ENCODE results near the gene ADAMTSL5.
"Not testable (repeated sequence)": the region's sequence is repeated elsewhere in the genome, so short reads cannot be mapped to it uniquely, and the experiment has no call there.

The ADAMTSL5 gene, protein sequence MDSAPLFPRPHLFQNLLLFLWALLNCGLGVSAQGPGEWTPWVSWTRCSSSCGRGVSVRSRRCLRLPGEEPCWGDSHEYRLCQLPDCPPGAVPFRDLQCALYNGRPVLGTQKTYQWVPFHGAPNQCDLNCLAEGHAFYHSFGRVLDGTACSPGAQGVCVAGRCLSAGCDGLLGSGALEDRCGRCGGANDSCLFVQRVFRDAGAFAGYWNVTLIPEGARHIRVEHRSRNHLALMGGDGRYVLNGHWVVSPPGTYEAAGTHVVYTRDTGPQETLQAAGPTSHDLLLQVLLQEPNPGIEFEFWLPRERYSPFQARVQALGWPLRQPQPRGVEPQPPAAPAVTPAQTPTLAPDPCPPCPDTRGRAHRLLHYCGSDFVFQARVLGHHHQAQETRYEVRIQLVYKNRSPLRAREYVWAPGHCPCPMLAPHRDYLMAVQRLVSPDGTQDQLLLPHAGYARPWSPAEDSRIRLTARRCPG

DNA sequence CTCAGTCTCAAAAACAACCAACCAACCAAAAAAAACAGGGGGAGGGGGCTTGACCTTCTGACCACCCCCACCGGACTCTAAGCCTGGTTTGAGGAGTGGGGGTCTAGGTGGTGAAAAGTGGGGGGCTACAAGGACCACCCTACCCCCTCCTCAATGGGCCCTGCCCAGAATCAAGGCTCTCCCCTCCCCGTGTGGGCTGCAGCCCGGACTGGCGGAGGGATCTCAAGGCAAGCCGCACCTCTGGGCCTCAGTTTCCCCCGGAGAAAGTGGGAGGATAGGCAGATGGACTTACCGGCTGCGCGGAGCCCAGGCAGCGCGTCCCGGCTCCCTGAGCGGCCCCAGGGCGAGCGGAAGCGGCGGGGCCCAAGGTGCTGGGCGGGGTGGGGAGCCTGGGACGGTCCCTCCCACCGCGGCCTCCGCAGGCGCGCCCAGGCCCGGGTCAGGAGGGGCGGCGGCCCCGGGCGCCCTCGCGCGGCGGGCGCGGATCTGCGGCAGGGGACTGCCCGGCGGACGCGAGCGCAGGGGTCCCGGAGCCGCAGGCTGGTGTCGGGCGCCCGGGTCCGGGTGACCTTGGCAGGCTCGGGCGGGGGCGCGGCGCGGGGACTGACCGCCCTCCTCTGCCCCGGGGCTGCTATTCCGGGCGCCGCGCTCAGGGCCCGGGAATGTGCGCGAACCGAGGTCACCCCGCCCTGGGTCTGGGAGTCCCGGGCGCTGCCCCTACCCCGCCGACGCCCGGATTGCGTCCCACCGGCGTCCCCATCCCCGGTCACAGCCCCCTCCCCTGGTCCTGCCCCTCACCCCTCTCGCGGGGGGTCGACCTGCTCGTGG is at the start of gene ADAMTSL5:
Gene ADAMTSL5, minus strand, starts transcription at position 349 of the 828 bp plus-strand sequence. CDS start 2,076 bp downstream, outside the sequence.
- DNase-seq = no peak

DNA sequence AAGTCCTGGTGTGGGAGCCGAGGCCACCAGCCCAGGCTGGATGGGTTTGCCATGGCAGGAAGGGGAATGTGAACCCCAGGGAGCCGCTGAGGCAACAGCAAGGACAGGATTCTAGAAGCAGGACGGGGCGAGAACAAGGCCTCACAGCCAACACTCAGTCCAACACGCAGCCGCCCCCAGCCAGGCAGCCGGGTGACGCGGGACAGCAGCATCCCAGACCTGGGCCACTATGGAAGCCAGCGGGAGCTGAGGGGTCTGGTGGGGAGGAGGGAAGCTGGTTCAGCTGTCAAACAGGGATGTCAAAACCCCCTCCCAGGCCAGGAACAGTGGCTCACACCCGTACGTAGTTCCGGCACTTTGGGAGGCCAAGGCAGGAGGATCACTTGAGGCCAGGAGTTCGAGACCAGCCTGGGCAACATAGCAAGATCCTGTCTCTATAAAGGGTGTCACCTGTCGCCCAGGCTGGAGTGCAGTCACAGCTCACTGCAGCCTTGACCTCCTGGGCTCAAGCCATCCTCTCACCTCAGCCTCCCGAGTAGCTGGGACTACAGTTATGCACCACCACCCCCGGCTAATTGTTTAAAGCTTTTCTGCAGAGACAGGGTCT is 48.5 kb upstream of the ADAMTSL5 start:
- no peak for DNase-seq

- DNase-seq = no peak
Observed at GRCh38 chr19:1560286-1560882, 47.6 kb upstream of the ADAMTSL5 start.

DNA sequence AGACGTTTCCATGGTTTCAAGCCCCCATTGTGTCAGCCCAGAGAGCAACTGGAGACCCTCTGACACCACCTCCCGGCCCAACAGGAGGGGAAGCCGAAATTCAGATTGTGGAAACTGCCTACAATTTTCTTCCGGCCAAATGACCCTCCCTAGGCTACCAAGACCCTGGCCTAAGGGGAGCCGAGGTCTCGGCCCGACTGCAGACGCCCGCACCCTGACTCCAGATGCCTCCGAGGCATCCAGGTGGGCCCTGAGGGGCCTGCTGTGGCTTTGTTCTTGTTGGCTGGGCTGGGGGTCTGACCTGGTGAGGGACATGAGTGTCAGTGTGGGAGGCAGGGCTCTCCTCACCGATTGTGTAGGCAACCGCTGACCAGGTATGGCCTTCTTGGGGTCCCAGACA is 45.7 kb upstream of the ADAMTSL5 start:
- DNase-seq = no peak

DNA sequence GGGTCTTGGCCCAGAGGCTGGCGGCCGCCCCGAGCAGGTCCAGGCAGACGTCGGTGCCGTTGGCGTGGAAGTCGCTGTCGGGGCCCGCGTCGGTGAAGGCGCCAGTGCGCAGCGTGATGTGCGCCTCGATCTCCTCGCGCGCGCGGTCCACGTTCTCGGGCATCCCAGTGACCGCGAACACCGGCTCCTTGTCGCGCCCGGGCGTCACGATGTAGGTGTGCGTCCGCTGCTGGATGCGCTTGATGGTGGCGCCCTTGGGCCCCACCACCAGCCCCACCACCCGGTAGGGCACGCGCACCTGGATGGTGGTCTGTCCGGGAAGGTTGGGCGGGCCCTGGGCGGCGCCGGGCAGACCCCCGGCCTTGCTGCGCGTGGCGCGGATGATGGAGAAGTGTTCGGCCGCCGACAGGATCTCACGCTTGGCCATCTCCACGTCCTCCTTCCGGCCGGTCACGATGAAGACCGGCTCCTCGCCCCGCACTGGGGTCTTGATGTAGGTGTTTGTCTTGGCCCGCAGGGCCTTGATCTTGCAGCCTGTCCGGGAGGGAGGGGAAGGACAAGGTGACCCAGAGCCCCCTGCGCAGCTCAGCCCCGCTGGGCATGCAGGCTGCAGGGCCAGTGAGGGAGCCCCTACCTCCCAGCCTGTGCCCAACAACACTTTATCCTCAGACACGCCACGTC is 43.7 kb upstream of the ADAMTSL5 start:
- no peak for DNase-seq

- no peak for DNase-seq
Observed at GRCh38 chr19:1555487-1556389, 42.9 kb upstream of the ADAMTSL5 start.

DNA sequence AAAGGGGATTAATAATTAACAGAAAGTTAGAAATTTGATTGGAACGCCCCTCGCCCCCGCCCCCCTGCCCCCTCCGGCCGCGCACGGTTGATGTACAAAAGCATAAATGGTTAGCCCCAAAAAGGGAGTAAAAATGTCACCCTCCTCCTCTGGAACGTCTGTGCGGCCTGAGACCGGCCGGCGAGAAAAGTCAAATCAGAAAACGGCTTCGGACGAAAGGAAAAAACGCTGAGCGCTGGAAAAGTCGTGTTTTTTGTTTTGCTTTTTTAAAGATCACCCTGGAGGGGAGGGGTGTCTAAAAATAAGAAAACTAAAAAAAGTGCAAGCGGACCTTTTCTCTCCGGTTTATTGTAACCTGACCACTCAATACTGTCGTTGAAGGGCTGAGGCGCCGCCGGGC is 42.1 kb upstream of the ADAMTSL5 start:
- DNase-seq = no peak

- DNase-seq = no peak
Observed at GRCh38 chr19:1553415-1553814, 40.6 kb upstream of the ADAMTSL5 start.

GRCh38 chr19:1551068-1552040 is 38.5 kb upstream of the ADAMTSL5 start:
- no peak for DNase-seq

GRCh38 chr19:1549332-1549945 is 36.6 kb upstream of the ADAMTSL5 start:
- no peak for DNase-seq

- no peak for DNase-seq
Observed at GRCh38 chr19:1540365-1540925, 27.6 kb upstream of the ADAMTSL5 start.

- DNase-seq = not testable (repeated sequence)
Observed at GRCh38 chr19:1539749-1540148, 26.9 kb upstream of the ADAMTSL5 start.

- DNase-seq = no peak
Observed at GRCh38 chr19:1538978-1539377, 26.2 kb upstream of the ADAMTSL5 start.

- not testable (repeated sequence) for DNase-seq
Observed at GRCh38 chr19:1535699-1536098, 22.9 kb upstream of the ADAMTSL5 start.

DNA sequence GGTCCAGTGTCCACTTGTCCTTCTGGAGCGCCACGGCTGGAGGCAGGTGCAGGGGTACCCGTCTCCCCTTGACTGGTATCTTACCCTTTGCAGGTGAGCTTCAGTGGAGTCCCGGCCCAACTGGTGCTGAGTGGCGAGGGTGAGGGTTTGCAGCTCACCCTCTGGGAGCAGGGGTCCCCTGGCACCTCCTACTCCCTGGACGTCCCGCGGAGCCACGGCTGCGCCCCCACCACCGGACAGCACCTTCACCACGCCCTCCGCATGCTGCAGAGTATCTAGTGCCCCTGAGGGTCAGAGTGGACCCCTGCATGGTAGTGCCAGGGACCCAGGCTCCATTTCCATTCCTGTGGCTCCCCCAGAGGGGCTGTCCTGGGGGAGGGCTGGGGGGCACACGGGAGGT is 22.2 kb upstream of the ADAMTSL5 start:
- no peak for DNase-seq

GRCh38 chr19:1533510-1534150 is 20.8 kb upstream of the ADAMTSL5 start:
- DNase-seq = no peak

GRCh38 chr19:1532003-1532402 is 19.2 kb upstream of the ADAMTSL5 start:
- DNase-seq = no peak

GRCh38 chr19:1531587-1531986 is 18.8 kb upstream of the ADAMTSL5 start:
- DNase-seq = no peak

- DNase-seq = not testable (repeated sequence)
Observed at GRCh38 chr19:1530856-1531255, 18.0 kb upstream of the ADAMTSL5 start.

All from amniotic stem cell (primary cell).